K562 (cell line): ENCODE data around the gene TFE3. TPM values are rescaled to one million over a fixed set of nuclear protein-coding genes. Genes with fewer than 3 reads are reported as not detected.

Experiments
- ATAC-seq: fragments of 200-7000 bp; cut with Tn5 transposase; 3 replicates; pipeline ENCODE4 v1.9.1; 2020; ENCODE audit warnings: moderate library complexity
- BruUV-seq: library from RNA; stranded (reverse); fragments of 400-500 nt; replicated peaks from 2 replicates; lab custom pipeline; 2021; lab: Mats Ljungman, UMichigan
- CTCF ChIA-PET: fragments of 300-600 bp; formaldehyde crosslinking; extraction: SDS; loops from one replicate; lab custom pipeline; 2021; ENCODE audit warnings: low intra/inter-chr PET ratio; lab: Yijun Ruan, JAX
- POLR2A ChIA-PET: fragments of 300-600, 350-650 bp; sonication (Branson Sonifier 250); formaldehyde crosslinking; extraction: SDS; loops from one replicate; lab custom pipeline; 2021; ENCODE audit warnings: antibody characterized with exemption, inconsistent platforms; lab: Yijun Ruan, JAX
- DNase-seq, 4 experiments: peaks; one replicate each; pipeline versions ENCODE4 v3.0.0 to v3.0.0-alpha.2; 2011 to 2018; ENCODE audit warnings: low spot score in 3 of 4, mixed read lengths in 3 of 4; ENCODE audit errors: extremely low read depth in 1 of 4
- FAIRE-seq: peaks from 2 replicates; lab custom pipeline; 2011; peaks lifted over from hg19 to GRCh38; lab: Jason Lieb, UNC
- H2AFZ ChIP-seq: 2 replicates; pipeline ENCODE4 v1.6.0; 2011; ENCODE audit warnings: low read depth, low read length, control low read depth, inconsistent platforms
- H3K27ac ChIP-seq: fragments of 200-600 bp; 3 replicates; pipeline ENCODE4 v1.8.0; 2011; ENCODE audit warnings: low read depth, mild to moderate bottlenecking, control low read depth, inconsistent platforms, low read length, moderate library complexity, mixed read lengths; ENCODE audit errors: extremely low read depth
- H3K27me3 ChIP-seq, 2 experiments: fragments of 300-600 bp in 1 of 2; 2 replicates in 1 of 2; 3 replicates in 1 of 2; pipeline versions ENCODE4 v1.6.0 to v1.8.0; 2011; ENCODE audit warnings: inconsistent platforms in 2 of 2, low read length in 2 of 2, mild to moderate bottlenecking in 1 of 2, mixed read lengths in 1 of 2, moderate library complexity in 1 of 2; ENCODE audit not compliant: control insufficient read depth in 2 of 2, insufficient read depth in 2 of 2
- H3K36me3 ChIP-seq: fragments of 300-600 bp; 3 replicates; pipeline ENCODE4 v1.8.0; 2011; ENCODE audit warnings: mild to moderate bottlenecking, low read length, inconsistent platforms; ENCODE audit not compliant: control insufficient read depth, insufficient read depth
- H3K4me1 ChIP-seq, 2 experiments: fragments of 200-600 bp in 1 of 2; replicated peaks in 1 of 2; 2 replicates in 1 of 2; 3 replicates in 1 of 2; pipeline versions ENCODE4 v1.5.1 to v1.8.0; 2011; ENCODE audit warnings: inconsistent platforms in 2 of 2, low read length in 2 of 2, mild to moderate bottlenecking in 1 of 2, mixed read lengths in 1 of 2, moderate library complexity in 1 of 2; ENCODE audit not compliant: control insufficient read depth in 2 of 2, insufficient read depth in 2 of 2
- H3K4me2 ChIP-seq: 2 replicates; pipeline ENCODE4 v1.6.1; 2011; ENCODE audit warnings: low read length, control low read depth, inconsistent platforms, mixed read lengths; ENCODE audit not compliant: insufficient read depth
- H3K4me3 ChIP-seq: fragments of 200-600 bp; sonication (generic), shearing (Covaris generic); 2 replicates; pipeline ENCODE4 v1.5.1; 2016; ENCODE audit warnings: control low read depth, inconsistent platforms
- H3K79me2 ChIP-seq: fragments of 200-600 bp; 3 replicates; pipeline ENCODE4 v1.8.0; 2011; ENCODE audit warnings: low read length, inconsistent platforms; ENCODE audit not compliant: control insufficient read depth, insufficient read depth
- H3K9ac ChIP-seq, 2 experiments: 2 replicates each; pipeline versions ENCODE4 v1.6.0 to v1.6.1; 2011; ENCODE audit warnings: low read depth in 2 of 2, low read length in 2 of 2, control low read depth in 1 of 2, inconsistent platforms in 1 of 2, mild to moderate bottlenecking in 1 of 2, mixed read lengths in 1 of 2; ENCODE audit not compliant: insufficient read depth in 1 of 2
- H3K9me1 ChIP-seq: one replicate; pipeline ENCODE4 v1.6.0; 2011; ENCODE audit warnings: inconsistent platforms, mild to moderate bottlenecking, low read length, moderate library complexity; ENCODE audit not compliant: control insufficient read depth, insufficient read depth
- H3K9me3 ChIP-seq: replicated peaks from 2 replicates; pipeline ENCODE4 v1.5.1; 2011; ENCODE audit warnings: low read depth, low read length, inconsistent platforms; ENCODE audit not compliant: control insufficient read depth, insufficient read depth
- H4K20me1 ChIP-seq: replicated peaks from 2 replicates; pipeline ENCODE4 v1.6.1; 2011; ENCODE audit warnings: low read length, inconsistent platforms, mixed read lengths; ENCODE audit not compliant: control insufficient read depth, insufficient read depth
- RB1 ChIP-seq: fragments of 450-650 bp; IDR thresholded peaks from 2 replicates; pipeline ENCODE4 v1.6.1; 2017; ENCODE audit warnings: low read depth, mild to moderate bottlenecking
- RBBP5 ChIP-seq: fragments of 200-600 bp; sonication (generic); IDR thresholded peaks from 2 replicates; pipeline ENCODE4 v1.6.1; 2012; ENCODE audit warnings: borderline replicate concordance, mild to moderate bottlenecking, low read length, control low read depth, inconsistent platforms; ENCODE audit not compliant: insufficient read depth, poor library complexity, severe bottlenecking
- SP1 ChIP-seq: sonication (generic); formaldehyde crosslinking; IDR thresholded peaks from 2 replicates; pipeline ENCODE4 v1.8.1; 2022; ENCODE audit warnings: mild to moderate bottlenecking, missing genetic modification reagents
- ZNF408 ChIP-seq: fragments of 250-450 bp; sonication (Bioruptor Pico); IDR thresholded peaks from 2 replicates; pipeline ENCODE4 v1.4.0; 2020; ENCODE audit warnings: low read depth, mild to moderate bottlenecking, moderate library complexity
- WGBS: fragments of 100-300 bp; shearing (Covaris generic); methylation state at CpG from one replicate; pipeline ENCODE4 v1.1.6; 2016; ENCODE audit warnings: low coverage, mixed read lengths; ENCODE audit not compliant: insufficient coverage; ENCODE audit errors: missing lambda C conversion rate; 5-methylcytosine and 5-hydroxymethylcytosine counted together
- in situ Hi-C: fragments of 300-500 bp; cut with MboI; formaldehyde crosslinking; loops from 4 replicates; pipeline ENCODE4 v1.15.0; 2018; ENCODE audit warnings: inconsistent platforms, mixed read lengths
- intact Hi-C: fragments of 100-400 bp; cut with micrococcal nuclease; formaldehyde crosslinking; loops from 2 replicates; pipeline ENCODE4 v1.14.2; 2022
- polyA plus RNA-seq, 8 experiments: library from polyadenylated mRNA; depleted of rRNA in 4 of 8; stranded (reverse) in 5 of 8; unstranded in 3 of 8; fragments of >200 nt; fragmentation: Nextera tagmentation in 2 of 8; fragmentation: Illumina TruSeq in 1 of 8; extraction: Ambion mirVana in 2 of 8; extraction: Trizol in 1 of 8; gene quantifications; 2 replicates each; pipeline versions ENCODE4 v1.2.1 to v1.2.3, GENCODE V29; 2011 to 2014; ENCODE audit warnings: inconsistent platforms in 1 of 8, missing spikeins in 1 of 8
- total RNA-seq, 7 experiments: library from RNA; depleted of rRNA in 6 of 7; stranded (reverse); fragments of >200 nt in 6 of 7; fragmentation: Illumina TruSeq in 2 of 7; extraction: Trizol in 2 of 7; gene quantifications; 2 replicates each; pipeline versions ENCODE4 v1.2.1 to v1.2.3, GENCODE V29; 2011 to 2021; ENCODE audit warnings: low replicate concordance in 1 of 7

The TFE3 gene
- total and polyA plus RNA-seq, 9 of the 15 experiments (the other 6 are each of a cell fraction or from before 2014, with no cell fraction given): 1.9 to 20.3 (median 11.9) TPM

- in situ Hi-C loops: no loop called here
- H2AFZ ChIP-seq: no peak overlapping the region
- ChIA-PET POLR2A (interaction anchor here (1.0 kb wide), 1 partner anchor 16 kb away, joined by 3 read pairs; no protein-coding TSS in a partner anchor), CTCF (interaction anchor here (0.7 kb wide), 1 partner anchor 96 kb away, joined by 3 read pairs; no protein-coding TSS in a partner anchor)
- 76% methylated on average over 4 of the region's 9 CpGs for whole genome bisulfite sequencing
- FAIRE-seq: no peak
- no peaks in the 10 kb centered on the region for H3K36me3 ChIP-seq
- no peak overlapping the region for H3K9ac ChIP-seq
- H4K20me1 ChIP-seq: no peaks in the 10 kb centered on the region
- no TSS peak for BruUV-seq
- no peak for ATAC-seq
- no peaks in the 10 kb centered on the region for H3K9me1 ChIP-seq
- no peaks in the 10 kb centered on the region for H3K79me2 ChIP-seq
- intact Hi-C loops: no loop called here
- no peaks in the 10 kb centered on the region for H3K9me3 ChIP-seq
- no peak for DNase-seq
- TF ChIP-seq ZNF408: no peak
- TF ChIP-seq RBBP5: no peak
- TF ChIP-seq RB1: no peak
- H3K27ac ChIP-seq: no peak overlapping the region
- H3K4me2 ChIP-seq: no peak overlapping the region
- H3K4me1 ChIP-seq: peaks cover 0 to 31% of the 10 kb centered on the region in 2 experiments; a peak in 4 of 5 replicates
- no peak overlapping the region for H3K4me3 ChIP-seq
- no peaks in the 10 kb centered on the region for H3K27me3 ChIP-seq
Measured at GRCh38 chrX:49063715-49064114, 20.6 kb upstream of the TFE3 start.

DNA sequence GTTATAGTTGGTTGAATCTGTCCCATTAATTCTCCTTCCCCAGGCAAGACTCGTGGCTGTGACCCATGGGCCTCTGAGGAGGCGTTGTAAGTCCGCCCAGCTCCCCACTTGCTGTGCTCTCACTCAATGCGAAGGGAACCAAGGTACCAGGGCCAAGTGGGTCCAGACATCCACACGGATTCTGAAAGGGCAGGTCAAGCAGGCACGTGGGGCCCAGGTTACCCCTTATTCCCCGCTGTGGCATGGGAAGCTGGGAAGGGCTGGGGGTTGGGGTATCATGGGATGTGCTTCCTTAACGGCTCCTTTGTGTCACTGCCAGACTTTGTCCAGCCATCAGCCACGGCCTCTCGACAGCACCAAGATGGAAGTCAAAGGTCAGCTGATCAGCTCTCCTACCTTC is 18.8 kb upstream of the TFE3 start:
- H3K4me1 ChIP-seq: peaks cover 0 to 17% of the 10 kb centered on the region in 2 experiments; a peak in 3 of 5 replicates
- no peak for DNase-seq
- POLR2A ChIA-PET: interaction anchor here (0.6 kb wide), 1 partner anchor 49 kb away, joined by 4 read pairs; no protein-coding TSS in a partner anchor
- no peaks in the 10 kb centered on the region for H3K27me3 ChIP-seq
- H3K9ac ChIP-seq: no peak overlapping the region
- in situ Hi-C loops: no loop called here
- WGBS: 49% methylated on average over 8 of the region's 10 CpGs
- BruUV-seq: no TSS peak
- H3K27ac ChIP-seq: no peak overlapping the region
- no peak overlapping the region for H2AFZ ChIP-seq
- H3K36me3 ChIP-seq: no peaks in the 10 kb centered on the region
- no peak for TF ChIP-seq SP1
- intact Hi-C loops: no loop called here
- no peak overlapping the region for H3K4me2 ChIP-seq
- CTCF ChIA-PET: no interaction called here
- H3K79me2 ChIP-seq: no peaks in the 10 kb centered on the region
- FAIRE-seq: no peak
- H4K20me1 ChIP-seq: no peaks in the 10 kb centered on the region
- H3K9me1 ChIP-seq: no peaks in the 10 kb centered on the region
- no peak overlapping the region for H3K4me3 ChIP-seq
- ATAC-seq: no peak
- H3K9me3 ChIP-seq: no peaks in the 10 kb centered on the region
